Loucy (cell line): Measurements from ENCODE around the gene S100A7A.

Experiments
- H2AFZ ChIP-seq: fragments of 200-600 bp; sonication (generic); 2 replicates; pipeline ENCODE4 v1.6.0; 2016; ENCODE audit warnings: antibody characterized with exemption, mild to moderate bottlenecking, low read length, moderate library complexity
- H3F3A ChIP-seq: fragments of 200-600 bp; 2 replicates; pipeline ENCODE4 v1.6.0; 2016; ENCODE audit warnings: antibody characterized with exemption, low read depth, mild to moderate bottlenecking
- H3K27me3 ChIP-seq: fragments of 200-600 bp; sonication (generic); 2 replicates; pipeline ENCODE4 v1.6.1; 2014; ENCODE audit warnings: low read length, mild to moderate bottlenecking; ENCODE audit not compliant: insufficient read depth, poor library complexity, severe bottlenecking
- H3K36me3 ChIP-seq: fragments of 200-600 bp; sonication (generic); 2 replicates; pipeline ENCODE4 v1.6.1; 2016; ENCODE audit warnings: low read length; ENCODE audit not compliant: insufficient read depth
- H3K4me1 ChIP-seq: fragments of 200-600 bp; sonication (generic); 2 replicates; pipeline ENCODE4 v1.5.1; 2014; ENCODE audit warnings: low read length, mild to moderate bottlenecking; ENCODE audit not compliant: insufficient read depth, poor library complexity, severe bottlenecking
- H3K4me2 ChIP-seq: fragments of 200-600 bp; sonication (generic); 2 replicates; pipeline ENCODE4 v1.6.0; 2014; ENCODE audit warnings: antibody characterized with exemption, low read length, low read depth, mild to moderate bottlenecking; ENCODE audit not compliant: poor library complexity, severe bottlenecking
- H3K4me3 ChIP-seq: fragments of 200-600 bp; sonication (generic); 2 replicates; pipeline ENCODE4 v1.5.1; 2014; ENCODE audit warnings: low read length, mild to moderate bottlenecking, mixed read lengths; ENCODE audit not compliant: poor library complexity, severe bottlenecking
- H3K79me2 ChIP-seq: fragments of 200-600 bp; sonication (generic); 2 replicates; pipeline ENCODE4 v1.6.1; 2014; ENCODE audit warnings: low read length; ENCODE audit not compliant: insufficient read depth
- H3K9ac ChIP-seq: fragments of 200-600 bp; sonication (generic); 2 replicates; pipeline ENCODE4 v1.6.0; 2014; ENCODE audit warnings: mild to moderate bottlenecking, low read depth, low read length, moderate library complexity; ENCODE audit not compliant: poor library complexity, severe bottlenecking
- H3K9me2 ChIP-seq: fragments of 200-600 bp; sonication (generic); replicated peaks from 2 replicates; pipeline ENCODE4 v1.6.1; 2016; ENCODE audit warnings: low read depth, low read length, mixed read lengths
- H3K9me3 ChIP-seq: fragments of 200-600 bp; sonication (generic); 2 replicates; pipeline ENCODE4 v1.6.1; 2014; ENCODE audit warnings: mild to moderate bottlenecking, antibody characterized with exemption, low read length, low read depth; ENCODE audit not compliant: insufficient read depth
- H4K20me1 ChIP-seq: fragments of 200-600 bp; sonication (generic); 2 replicates; pipeline ENCODE4 v1.6.0; 2014; ENCODE audit warnings: antibody characterized with exemption, low read length, mild to moderate bottlenecking; ENCODE audit not compliant: insufficient read depth, poor library complexity, severe bottlenecking
- EZH2phosphoT487 ChIP-seq: fragments of 200-600 bp; IDR thresholded peaks from 2 replicates; pipeline ENCODE4 v1.6.1; 2018; ENCODE audit warnings: antibody characterized with exemption, mild to moderate bottlenecking, moderate library complexity, borderline replicate concordance
- TF ChIP-seq, protein P1 (sequence below): fragments of 200-600 bp; sonication (generic); conservative IDR thresholded peaks from 2 replicates; pipeline ENCODE4 v1.5.1; 2014; ENCODE audit warnings: mild to moderate bottlenecking, antibody characterized with exemption, low read length

Gene S100A7A

GRCh38 chr1:153431928-153432327, 15.6 kb downstream of the S100A7A start:
- no peaks in the 10 kb centered on the region for H3K79me2 ChIP-seq
- H2AFZ ChIP-seq = no peak overlapping the region
- no peak overlapping the region for H3K4me3 ChIP-seq
- no peak for TF ChIP-seq EZH2phosphoT487
- TF ChIP-seq, protein P1, sequence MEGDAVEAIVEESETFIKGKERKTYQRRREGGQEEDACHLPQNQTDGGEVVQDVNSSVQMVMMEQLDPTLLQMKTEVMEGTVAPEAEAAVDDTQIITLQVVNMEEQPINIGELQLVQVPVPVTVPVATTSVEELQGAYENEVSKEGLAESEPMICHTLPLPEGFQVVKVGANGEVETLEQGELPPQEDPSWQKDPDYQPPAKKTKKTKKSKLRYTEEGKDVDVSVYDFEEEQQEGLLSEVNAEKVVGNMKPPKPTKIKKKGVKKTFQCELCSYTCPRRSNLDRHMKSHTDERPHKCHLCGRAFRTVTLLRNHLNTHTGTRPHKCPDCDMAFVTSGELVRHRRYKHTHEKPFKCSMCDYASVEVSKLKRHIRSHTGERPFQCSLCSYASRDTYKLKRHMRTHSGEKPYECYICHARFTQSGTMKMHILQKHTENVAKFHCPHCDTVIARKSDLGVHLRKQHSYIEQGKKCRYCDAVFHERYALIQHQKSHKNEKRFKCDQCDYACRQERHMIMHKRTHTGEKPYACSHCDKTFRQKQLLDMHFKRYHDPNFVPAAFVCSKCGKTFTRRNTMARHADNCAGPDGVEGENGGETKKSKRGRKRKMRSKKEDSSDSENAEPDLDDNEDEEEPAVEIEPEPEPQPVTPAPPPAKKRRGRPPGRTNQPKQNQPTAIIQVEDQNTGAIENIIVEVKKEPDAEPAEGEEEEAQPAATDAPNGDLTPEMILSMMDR = no peak
- H3K9me3 ChIP-seq = no peaks in the 10 kb centered on the region
- H3K9me2 ChIP-seq = no peaks in the 10 kb centered on the region
- H3F3A ChIP-seq = no peaks in the 10 kb centered on the region
- H3K27me3 ChIP-seq = no peaks in the 10 kb centered on the region
- H3K4me1 ChIP-seq = no peaks in the 10 kb centered on the region
- H3K4me2 ChIP-seq = no peak overlapping the region
- H4K20me1 ChIP-seq = no peaks in the 10 kb centered on the region
- H3K9ac ChIP-seq = no peak overlapping the region
- H3K36me3 ChIP-seq = no peaks in the 10 kb centered on the region

DNA sequence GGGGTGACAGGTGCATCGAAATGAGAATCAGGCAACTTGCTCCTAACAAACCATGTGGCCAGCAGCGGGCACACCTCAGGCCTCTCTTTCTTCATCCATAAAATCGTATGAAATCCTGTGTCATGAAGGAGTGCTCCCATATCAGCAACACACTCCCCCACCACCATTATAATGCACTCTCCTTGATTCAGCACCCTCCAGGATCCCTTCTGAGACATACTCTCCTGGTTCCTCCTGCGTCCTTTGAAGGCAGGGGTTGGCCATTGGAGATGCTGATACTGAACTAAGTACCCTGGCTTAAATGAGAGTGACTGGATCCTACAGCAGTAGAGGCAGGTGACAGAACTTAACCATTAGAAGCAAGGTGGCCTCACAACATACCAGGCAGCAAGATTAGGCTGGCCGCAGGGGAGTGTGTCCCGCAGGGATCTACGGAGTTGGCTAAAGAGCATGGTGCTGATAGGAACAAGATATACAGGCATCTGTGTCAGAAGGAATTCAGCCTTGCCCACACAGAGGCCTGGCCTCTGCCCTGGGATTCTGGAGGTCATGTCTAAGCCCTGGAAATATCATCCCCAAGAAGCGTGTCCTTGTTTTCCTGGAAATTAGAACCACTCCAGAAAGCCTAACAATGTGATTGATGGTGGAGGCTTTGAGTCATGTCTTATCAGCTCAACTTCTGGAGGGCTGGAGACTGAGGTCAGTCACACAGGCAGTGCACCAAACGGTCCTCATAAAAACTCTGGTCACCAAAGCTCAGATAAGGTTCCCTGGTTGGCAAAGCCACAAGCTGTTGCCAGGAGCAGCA, 16.8 kb downstream of the S100A7A start:
- H2AFZ ChIP-seq = no peak overlapping the region
- TF ChIP-seq, protein P1 = no peak
- TF ChIP-seq EZH2phosphoT487 = no peak

DNA sequence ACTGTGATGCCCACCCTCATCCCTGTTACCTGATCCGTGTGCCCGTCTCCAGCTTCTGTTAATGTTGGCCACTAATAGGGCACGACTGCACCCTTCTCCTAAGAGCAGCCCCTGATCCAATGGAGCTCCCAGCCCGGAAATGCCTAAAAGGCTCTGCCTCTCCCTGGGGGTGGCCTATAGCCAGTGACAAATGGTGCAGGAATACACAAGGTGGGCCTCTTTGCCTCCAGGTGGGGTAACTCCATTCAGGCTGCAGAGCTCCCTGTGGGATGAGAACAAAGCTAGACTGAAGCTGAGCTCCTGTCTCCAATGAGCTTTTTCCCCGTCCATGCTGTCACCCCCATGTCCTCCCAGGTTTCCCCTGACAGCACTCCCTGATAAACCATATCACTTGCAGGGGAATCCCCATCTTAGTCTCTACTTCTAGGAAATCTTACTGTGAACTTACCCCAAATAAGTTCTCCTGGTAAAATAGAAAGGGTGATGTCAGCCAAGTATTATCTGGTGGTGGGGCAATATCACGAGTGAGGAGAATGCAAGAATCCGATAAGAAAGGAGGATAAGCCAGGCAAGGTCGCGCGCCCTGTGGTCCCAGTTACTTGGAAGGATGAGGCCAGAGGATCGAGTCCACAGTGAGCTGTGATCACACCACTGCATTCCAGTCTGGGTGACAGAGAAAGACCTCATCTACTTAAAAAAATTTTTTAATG, 18.6 kb downstream of the S100A7A start:
- H3K79me2 ChIP-seq = no peaks in the 10 kb centered on the region
- no peaks in the 10 kb centered on the region for H3K9me3 ChIP-seq
- TF ChIP-seq EZH2phosphoT487 = no peak
- TF ChIP-seq, protein P1 = no peak
- no peak overlapping the region for H3K9ac ChIP-seq
- H4K20me1 ChIP-seq = no peaks in the 10 kb centered on the region
- H3K9me2 ChIP-seq = no peaks in the 10 kb centered on the region
- no peaks in the 10 kb centered on the region for H3K36me3 ChIP-seq
- H2AFZ ChIP-seq = no peak overlapping the region
- H3K4me3 ChIP-seq = no peak overlapping the region
- no peaks in the 10 kb centered on the region for H3K27me3 ChIP-seq
- H3K4me2 ChIP-seq = no peak overlapping the region
- no peaks in the 10 kb centered on the region for H3K4me1 ChIP-seq
- H3F3A ChIP-seq = no peaks in the 10 kb centered on the region

More for the DNA sequence above, 16.8 kb downstream of the S100A7A start:
- Histone ChIP-seq H3K9me2 (no peaks in the 10 kb centered on the region), H3K4me1 (no peaks in the 10 kb centered on the region), H3K79me2 (no peaks in the 10 kb centered on the region), H3F3A (no peaks in the 10 kb centered on the region), H3K4me2 (no peak overlapping the region), H3K27me3 (no peaks in the 10 kb centered on the region), H3K9me3 (no peaks in the 10 kb centered on the region), H3K36me3 (no peaks in the 10 kb centered on the region), H4K20me1 (no peaks in the 10 kb centered on the region), H3K4me3 (no peak overlapping the region), H3K9ac (no peak overlapping the region)
